Right lobe of liver (tissue), 4 donors: Measurements from ENCODE around the gene IGF1R.

Experiments
- POLR2A ChIP-seq: fragments of 450-650 bp; IDR thresholded peaks from one replicate; pipeline ENCODE4 v1.6.1; 2017; ENCODE audit warnings: antibody characterized with exemption, mild to moderate bottlenecking
- TF ChIP-seq, protein P1 (sequence below), 4 donors: fragments of 200-600 bp in 3 of 4; fragments of 450-650 bp in 1 of 4; IDR thresholded peaks; one replicate each; pipeline versions ENCODE4 v1.5.1 to v1.8.0; 2016 to 2022; ENCODE audit warnings: antibody characterized with exemption in 4 of 4, mild to moderate bottlenecking in 2 of 4
- donor health status: DM: no; HTN: no; CAD: no.
- donor health status: DM: no; HTN: no; CAD: no.
- donor health status: DM: no; HTN: yes; CAD: no.

DNA sequence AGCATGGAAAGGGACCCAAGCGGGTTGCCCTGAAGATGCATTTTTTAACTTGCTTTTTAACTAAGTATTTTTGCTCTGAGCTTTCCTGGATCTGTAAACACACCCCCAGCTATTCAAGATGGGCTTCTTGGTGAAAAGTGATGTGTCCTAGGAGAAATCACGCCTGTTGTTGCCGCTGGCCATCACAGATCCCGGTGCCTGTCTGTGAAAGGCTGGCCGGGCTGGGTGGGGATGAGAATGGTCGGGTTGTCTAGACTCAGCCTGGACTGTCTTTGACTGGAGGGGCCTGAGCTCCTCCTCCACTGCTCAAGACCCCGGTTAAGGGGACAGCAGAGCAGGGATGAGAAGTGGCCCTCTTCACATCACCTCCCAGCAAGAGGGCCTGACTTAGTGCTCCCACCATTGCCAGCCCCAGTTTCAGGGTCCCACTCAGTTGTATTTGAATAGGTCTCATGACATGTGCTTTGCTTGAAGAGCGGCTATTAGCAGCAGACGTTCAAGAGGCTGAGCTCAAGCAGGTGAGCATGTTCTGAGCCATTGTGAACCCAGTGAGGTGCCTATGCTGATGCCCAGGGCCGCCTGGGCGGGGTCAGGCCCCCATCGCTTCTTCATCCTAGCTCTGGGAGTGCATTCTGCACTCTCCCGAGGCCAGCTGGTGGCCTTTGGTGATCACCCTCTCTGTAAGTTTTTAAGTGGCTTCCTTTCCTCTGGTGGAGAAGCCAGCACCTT lies 79.9 kb downstream of the IGF1R start:
- TF ChIP-seq, protein P1, sequence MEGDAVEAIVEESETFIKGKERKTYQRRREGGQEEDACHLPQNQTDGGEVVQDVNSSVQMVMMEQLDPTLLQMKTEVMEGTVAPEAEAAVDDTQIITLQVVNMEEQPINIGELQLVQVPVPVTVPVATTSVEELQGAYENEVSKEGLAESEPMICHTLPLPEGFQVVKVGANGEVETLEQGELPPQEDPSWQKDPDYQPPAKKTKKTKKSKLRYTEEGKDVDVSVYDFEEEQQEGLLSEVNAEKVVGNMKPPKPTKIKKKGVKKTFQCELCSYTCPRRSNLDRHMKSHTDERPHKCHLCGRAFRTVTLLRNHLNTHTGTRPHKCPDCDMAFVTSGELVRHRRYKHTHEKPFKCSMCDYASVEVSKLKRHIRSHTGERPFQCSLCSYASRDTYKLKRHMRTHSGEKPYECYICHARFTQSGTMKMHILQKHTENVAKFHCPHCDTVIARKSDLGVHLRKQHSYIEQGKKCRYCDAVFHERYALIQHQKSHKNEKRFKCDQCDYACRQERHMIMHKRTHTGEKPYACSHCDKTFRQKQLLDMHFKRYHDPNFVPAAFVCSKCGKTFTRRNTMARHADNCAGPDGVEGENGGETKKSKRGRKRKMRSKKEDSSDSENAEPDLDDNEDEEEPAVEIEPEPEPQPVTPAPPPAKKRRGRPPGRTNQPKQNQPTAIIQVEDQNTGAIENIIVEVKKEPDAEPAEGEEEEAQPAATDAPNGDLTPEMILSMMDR (IDR thresholded peaks at IDR 0.05) = no peak
- TF ChIP-seq POLR2A = no peak
